Rectal smooth muscle tissue (tissue), 1 donor: ENCODE results near the gene C19orf73.

ENCODE experiments used
- H3K27ac ChIP-seq: one replicate; pipeline ENCODE4 v1.7.0; 2013; ENCODE audit warnings: low read depth, low read length, inconsistent platforms
- H3K27me3 ChIP-seq: one replicate; pipeline ENCODE4 v1.7.0; 2013; ENCODE audit warnings: low read length; ENCODE audit not compliant: control insufficient read depth, insufficient read depth
- H3K36me3 ChIP-seq: one replicate; pipeline ENCODE4 v1.7.0; 2013; ENCODE audit warnings: low read length; ENCODE audit not compliant: control insufficient read depth, insufficient read depth
- H3K4me1 ChIP-seq: one replicate; pipeline ENCODE4 v1.7.0; 2013; ENCODE audit warnings: low read length; ENCODE audit not compliant: control insufficient read depth, insufficient read depth
- H3K4me3 ChIP-seq: one replicate; pipeline ENCODE4 v1.7.0; 2013; ENCODE audit warnings: low read length
- H3K9ac ChIP-seq: one replicate; pipeline ENCODE4 v1.7.0; 2013; ENCODE audit warnings: low read length

C19orf73 gene

GRCh38 chr19:49073514-49074378 lies 45.2 kb downstream of the C19orf73 start:
- peaks cover 11% of the 10 kb centered on the region for H3K27me3 ChIP-seq
- no peaks in the 10 kb centered on the region for H3K4me1 ChIP-seq
- H3K9ac ChIP-seq = no peak overlapping the region
- no peak overlapping the region for H3K27ac ChIP-seq
- H3K36me3 ChIP-seq = no peaks in the 10 kb centered on the region
- H3K4me3 ChIP-seq = no peak overlapping the region

- Histone ChIP-seq H3K27me3 (peaks cover 11% of the 10 kb centered on the region), H3K4me3 (no peak overlapping the region)
Observed at GRCh38 chr19:49071860-49072547, 46.9 kb downstream of the C19orf73 start.

GRCh38 chr19:49070416-49070815 lies 48.5 kb downstream of the C19orf73 start:
- H3K27me3 ChIP-seq = peaks cover 21% of the 10 kb centered on the region
- no peak overlapping the region for H3K4me3 ChIP-seq
- H3K27ac ChIP-seq = no peak overlapping the region
- H3K36me3 ChIP-seq = no peaks in the 10 kb centered on the region
- no peak overlapping the region for H3K9ac ChIP-seq
- H3K4me1 ChIP-seq = no peaks in the 10 kb centered on the region

More at GRCh38 chr19:49071860-49072547, 46.9 kb downstream of the C19orf73 start:
- H3K36me3 ChIP-seq = no peaks in the 10 kb centered on the region
- no peak overlapping the region for H3K27ac ChIP-seq
- no peak overlapping the region for H3K9ac ChIP-seq
- H3K4me1 ChIP-seq = no peaks in the 10 kb centered on the region

DNA sequence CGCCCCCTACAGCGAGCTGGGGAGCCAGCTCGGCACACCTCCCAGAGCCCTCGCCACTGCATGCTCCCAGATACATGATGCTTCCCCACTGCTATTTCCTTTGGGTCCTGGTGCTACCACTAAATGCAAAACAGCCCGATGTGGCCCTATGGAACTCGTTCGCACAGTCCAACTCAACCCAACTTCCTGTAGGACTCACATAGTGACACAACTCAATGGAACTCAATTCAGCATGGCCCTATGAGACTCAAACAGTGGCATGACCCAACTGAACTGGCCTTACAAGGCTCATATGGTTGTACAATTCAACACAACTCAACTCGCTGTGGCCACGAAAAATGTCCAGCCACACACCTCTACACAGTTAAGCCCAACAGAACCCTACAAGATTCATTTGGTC lies 49.9 kb downstream of the C19orf73 start:
- Histone ChIP-seq H3K4me3 (no peak overlapping the region), H3K4me1 (no peaks in the 10 kb centered on the region), H3K27me3 (peaks cover 25% of the 10 kb centered on the region), H3K9ac (no peak overlapping the region), H3K36me3 (no peaks in the 10 kb centered on the region), H3K27ac (no peak overlapping the region)
